ENCODE results near the gene KCNQ2.

The KCNQ2 gene

DNA sequence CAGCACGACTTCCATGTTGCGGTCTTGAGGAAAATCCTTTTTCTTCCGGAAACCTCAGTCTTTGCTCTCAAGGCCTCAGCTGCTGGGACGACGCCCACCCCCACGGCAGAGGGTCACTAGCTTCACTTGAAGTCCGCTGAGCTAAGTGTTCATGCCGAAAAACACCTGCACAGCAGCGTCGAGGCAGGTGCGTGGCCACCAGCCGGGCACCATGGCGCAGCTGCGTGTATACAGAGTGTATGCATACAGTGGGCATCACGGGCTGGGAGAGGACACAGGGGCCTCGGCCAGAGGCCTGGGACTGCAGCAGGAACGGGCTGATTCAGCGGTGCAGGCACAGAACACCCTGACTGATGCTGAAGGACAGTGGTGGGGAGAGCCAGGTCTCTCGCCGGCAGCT, 20.1 kb downstream of the KCNQ2 start:
- DNase-seq: no peak

DNA sequence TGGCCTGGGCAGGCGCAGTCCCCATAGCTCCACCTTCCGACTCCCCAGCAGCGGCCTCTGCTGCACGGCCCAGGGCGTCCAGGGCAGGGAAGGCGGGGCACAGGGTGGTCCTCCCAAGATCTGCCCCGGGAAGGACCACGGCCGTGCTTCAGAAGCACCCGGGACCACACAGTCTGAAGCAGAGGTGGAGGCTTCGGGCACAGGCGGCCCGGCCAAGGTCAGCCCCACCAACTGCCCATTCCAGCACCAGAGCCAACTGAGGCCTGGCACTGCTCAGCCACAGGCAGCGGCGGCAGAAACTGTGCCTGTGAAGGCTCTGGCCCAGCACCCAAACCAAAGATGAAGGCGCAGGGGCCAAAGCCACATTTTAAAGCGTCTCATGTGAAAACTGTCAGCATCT, 20.6 kb downstream of the KCNQ2 start:
- no peak for DNase-seq

GRCh38 chr20:63449796-63450730, 22.4 kb downstream of the KCNQ2 start:
- DNase-seq: no peak

DNA sequence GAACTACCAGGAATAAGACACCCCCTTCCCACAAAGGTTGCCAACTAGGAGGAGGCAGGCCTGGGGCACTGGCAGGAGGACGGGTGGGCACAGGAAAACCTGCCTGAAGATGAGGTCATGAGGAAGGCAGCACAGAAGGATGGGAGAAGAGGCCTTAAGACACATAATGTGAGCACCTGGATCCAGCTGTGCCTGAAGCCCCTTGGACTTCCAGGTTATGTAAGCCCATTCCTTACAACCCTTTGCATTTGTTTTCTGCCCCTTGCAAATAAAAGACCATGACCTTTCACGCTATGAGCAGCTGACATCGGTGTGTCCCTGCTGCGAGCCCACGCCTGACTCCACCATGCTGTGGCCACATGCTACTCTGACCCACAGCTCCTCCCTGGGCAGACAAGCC, 23.4 kb downstream of the KCNQ2 start:
- DNase-seq: no peak

DNA sequence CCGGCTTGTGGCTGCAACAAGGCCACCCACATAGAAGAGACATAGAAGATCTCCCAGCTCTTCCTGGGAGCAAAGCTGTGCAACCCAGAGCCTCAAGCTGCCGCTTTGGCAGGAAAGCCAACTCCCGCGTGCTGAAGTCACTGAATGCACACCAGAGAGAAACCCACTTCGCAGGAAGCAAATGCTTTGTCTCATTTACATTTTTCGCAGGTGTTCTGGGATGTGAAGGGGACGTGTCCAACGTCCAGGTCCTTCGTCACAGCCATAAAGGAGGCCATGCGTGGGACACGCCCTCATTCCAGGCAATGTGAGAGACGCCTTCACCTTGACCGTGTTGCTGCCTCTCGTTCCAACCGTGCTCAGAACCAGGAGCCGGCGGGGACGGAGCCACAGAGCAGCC, 24.4 kb downstream of the KCNQ2 start:
- DNase-seq: no peak

- no peak for DNase-seq
These were observed 25.1 kb downstream of the KCNQ2 start for GRCh38 chr20:63447320-63447719.

DNA sequence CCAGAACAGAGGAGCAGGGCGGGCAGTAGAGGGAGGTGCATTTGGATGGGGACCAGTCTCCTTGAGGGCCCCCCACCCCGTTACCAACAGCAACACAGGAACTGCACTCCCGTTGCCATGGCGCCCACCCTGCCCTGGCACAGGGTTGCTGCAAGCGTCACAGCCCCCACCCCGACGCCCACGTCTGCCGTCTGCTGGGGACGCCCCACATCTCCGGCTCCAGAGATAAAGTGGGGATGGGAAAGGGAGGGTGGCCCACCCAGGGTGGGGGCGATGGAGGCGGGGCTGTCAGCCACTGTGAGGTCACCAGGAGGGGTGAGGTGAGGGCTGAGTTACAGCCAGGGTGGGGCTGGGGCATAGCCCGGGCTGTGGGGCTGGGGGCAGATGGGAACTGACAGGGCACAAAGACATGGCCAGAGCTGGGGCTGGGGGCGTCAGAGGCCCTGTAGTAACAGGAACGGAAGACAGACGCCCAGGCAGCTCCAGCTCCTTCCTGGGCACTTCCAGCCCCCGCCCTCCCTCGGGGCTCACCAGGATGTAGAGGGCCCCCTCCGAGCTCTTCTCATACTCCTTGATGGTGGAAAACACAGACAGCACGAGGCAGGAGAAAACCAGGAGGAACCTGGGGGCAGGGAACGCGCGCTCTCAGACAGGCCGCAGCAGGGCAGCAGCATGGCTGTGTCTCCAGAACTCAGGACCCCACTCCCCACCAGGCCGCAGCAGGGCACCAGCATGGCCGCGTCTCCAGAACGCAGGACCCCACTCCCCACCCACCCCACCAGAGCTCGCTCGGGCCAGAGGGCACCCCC, 26.0 kb downstream of the KCNQ2 start:
- no peak for DNase-seq

- DNase-seq: no peak
These were observed 27.2 kb downstream of the KCNQ2 start for GRCh38 chr20:63445075-63445734.

DNA sequence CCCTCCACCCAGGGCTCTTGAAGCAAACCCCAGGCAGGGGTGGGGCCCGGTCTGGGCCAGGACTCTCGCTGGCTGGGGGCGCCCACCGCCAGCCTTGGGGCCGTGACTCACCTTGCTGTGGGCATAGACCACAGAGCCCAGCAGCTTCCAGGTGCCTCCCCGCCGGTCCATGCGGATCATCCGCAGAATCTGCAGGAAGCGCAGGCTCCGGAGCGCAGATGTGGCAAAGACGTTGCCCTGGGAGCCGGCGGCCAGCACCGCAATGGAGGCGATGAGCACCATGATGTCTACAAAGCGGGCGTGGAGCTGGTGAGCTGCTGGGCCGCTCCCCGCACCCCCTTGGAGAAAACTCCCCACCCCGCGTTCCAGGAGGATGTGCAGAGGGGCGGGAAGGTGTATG, 27.9 kb downstream of the KCNQ2 start:
- DNase-seq: no peak

- no peak for DNase-seq
These were observed 28.7 kb downstream of the KCNQ2 start for GRCh38 chr20:63443606-63444395.

DNA sequence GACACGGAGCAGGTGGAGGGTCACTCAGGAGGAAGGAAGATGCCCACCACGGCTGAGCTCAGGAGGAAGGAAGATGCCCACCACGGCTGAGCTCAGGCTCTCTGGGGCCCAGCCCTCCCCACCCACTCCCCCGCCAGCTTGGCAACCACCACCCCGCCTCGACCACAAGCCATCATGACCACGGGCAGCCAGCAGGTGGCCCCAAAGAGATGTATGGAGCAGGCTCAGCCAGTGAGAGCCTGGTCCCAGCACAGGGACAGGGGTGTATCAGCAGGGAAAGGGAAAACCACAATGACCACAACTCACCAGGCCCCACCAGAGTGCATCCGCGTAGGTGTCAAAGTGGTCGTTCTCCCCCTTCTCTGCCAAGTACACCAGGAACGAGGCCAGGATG, 30.4 kb downstream of the KCNQ2 start:
- no peak for DNase-seq

DNA sequence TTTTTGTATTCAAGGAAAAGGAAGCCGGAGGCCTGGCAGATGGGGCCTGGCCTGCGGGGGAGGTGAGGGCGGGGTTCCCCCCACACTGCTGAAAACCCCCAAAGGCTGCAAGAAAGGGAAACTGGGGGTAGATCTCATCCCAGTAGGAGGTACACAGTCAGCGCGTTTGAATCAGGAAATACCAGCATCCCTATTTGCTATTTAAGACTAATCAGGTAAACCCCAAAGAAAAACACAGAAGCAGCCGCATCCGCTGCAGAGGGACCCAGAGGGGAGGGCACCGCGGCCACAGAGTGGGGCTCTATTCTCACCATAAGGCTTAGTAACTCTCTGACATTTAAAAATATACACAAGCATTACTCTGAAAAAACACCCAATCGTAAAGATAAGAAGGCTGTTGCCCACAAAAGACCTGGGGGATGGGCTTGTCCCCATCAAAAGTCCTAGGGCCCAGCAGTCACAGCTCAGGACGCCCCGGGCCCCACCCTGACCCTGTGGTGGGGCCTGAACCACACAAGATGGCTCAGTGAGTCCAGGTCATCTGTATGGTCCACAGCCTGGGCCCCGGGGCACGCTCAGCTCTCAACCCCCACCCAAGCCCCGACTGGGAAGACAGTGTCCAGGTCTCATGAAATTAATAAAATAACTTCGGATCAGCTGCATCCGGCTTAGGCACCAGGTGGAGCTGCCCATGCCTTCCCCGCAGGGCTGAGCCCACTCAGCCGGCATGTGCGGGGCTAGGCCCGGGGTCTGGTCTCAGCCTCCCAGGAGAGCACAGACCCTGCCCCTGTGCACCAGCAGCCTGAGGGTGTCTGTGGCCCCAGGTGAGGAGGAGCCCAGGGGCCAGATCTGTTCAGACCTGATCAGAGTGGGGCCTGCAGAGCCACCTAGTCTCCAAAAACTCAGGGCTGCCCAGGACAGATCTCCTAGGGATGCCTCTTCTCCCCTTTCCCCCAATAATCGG, 31.0 kb downstream of the KCNQ2 start:
- no peak for DNase-seq

DNA sequence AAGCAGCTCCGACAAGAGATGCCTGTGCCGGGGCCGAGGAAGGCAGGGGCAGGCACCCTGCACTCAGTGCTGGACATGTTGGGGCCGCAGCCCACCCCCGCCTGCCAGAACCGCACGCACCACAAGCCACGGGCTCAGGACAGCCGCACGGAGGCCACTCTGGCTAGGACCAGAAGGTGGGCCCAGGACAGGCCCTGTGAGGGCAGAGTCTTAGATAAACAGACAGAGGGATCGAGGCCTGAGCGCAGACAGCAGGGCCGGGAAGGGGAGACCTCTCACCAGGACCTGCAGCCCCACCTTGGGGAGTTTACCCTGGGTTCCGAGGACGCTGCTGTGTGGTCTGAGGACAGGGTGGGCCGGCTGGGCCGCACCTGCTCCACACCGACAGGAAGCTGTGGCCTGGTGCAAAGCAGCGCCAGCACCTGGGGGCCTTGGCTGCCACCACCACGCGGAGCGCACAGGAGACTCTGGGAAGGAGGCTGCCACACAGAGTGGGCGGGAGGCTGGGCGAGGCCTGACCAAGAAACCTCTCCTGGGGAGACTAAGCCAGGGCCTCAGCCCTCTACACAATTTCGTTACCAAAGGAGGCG, 32.0 kb downstream of the KCNQ2 start:
- DNase-seq: no peak

- no peak for DNase-seq
These were observed 32.6 kb downstream of the KCNQ2 start for GRCh38 chr20:63439866-63440265.

- DNase-seq: no peak
These were observed 34.3 kb downstream of the KCNQ2 start for GRCh38 chr20:63438121-63438520.

DNA sequence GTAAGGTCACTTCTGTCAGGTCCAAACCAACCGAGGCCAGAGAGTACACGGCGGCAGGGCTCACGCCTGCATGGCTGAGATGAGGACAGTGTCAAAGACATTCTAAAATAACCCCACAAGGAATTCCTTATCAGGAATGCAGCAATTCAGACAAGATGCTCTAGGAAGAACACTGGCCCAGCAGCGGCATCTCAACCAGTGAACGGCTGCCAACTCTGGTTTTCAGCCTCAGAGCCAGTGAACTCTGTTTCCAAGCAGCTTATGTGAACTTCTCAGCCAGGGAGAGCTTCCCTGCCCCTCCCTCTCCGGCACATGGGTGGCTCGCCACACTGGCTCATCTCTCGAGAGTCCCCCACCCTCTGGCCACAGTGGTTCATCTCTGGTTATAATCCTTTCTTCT, 36.9 kb downstream of the KCNQ2 start:
- no peak for DNase-seq

GRCh38 chr20:63434599-63435378, 37.7 kb downstream of the KCNQ2 start:
- DNase-seq: peak; percentile 33 to 81

DNA sequence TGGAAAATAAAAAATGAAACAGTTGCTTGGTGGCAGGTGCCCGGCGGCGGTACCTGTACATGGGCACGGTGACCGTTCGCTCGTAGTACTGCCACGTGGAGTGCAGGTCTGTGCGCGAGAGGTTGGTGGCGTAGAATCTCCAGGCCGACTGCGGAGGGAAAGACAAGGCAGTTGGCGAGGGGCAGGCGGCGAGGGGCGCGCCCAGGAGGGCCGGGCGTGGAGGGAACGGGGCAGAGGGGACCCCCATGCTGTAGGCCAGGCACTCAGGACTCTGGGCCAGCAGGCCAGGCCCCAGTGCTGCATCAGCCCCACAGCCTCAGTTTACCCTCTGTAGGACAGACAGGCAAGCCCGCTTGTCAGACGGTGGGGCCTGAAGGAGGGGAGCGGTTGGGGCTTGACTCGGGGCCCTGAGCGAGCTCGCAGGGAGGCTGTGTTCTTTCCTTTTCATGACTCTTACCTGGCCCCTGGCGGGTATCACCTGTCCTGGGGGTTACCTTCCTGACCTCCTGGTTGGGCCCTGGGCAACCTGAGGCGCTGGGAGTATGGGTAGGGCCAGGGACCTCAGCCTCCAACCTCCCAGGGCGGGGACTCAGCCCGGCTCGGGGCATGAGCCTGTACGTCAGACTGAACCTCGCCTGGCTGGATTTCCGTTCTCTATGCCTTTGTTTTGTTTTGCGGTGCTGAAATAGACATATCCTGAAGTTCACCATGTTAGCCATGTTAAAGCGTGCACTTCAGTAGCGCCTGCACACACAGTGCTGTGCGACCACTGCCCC, 38.5 kb downstream of the KCNQ2 start:
- no peak for DNase-seq

GRCh38 chr20:63433351-63433750, 39.1 kb downstream of the KCNQ2 start:
- DNase-seq: no peak

Measured in SW 1271 (cell line).